Upper lobe of left lung (tissue), 6 donors: ENCODE measurements around the gene FOXA1. TPM values are rescaled to one million over a fixed set of nuclear protein-coding genes. Genes with fewer than 3 reads are reported as not detected.

ENCODE experiments used
- ATAC-seq, 2 donors: fragments of 200-7000 bp; cut with Tn5 transposase; one replicate each; pipeline ENCODE4 v1.9.1; 2022; ENCODE audit warnings: mild to moderate bottlenecking in 2 of 2, moderate library complexity in 2 of 2; ENCODE audit not compliant: low FRiP score in 2 of 2
- DNase-seq, 2 donors: peaks; one replicate each; pipeline ENCODE4 v3.0.0-alpha.2; 2019 to 2020
- H3K27ac ChIP-seq, 4 donors: fragments of 200-600 bp; sonication (generic); one replicate each; pipeline ENCODE4 v1.5.1; 2016 to 2019
- H3K27me3 ChIP-seq, 4 donors: fragments of 200-600 bp; sonication (generic); one replicate each; pipeline ENCODE4 v1.5.1; 2017 to 2019
- H3K36me3 ChIP-seq, 4 donors: fragments of 200-600 bp; sonication (generic); one replicate each; pipeline ENCODE4 v1.5.1; 2016 to 2019
- H3K4me1 ChIP-seq, 4 donors: fragments of 200-600 bp; sonication (generic); one replicate each; pipeline ENCODE4 v1.5.1; 2018 to 2019
- H3K4me3 ChIP-seq, 4 donors: fragments of 200-600 bp; sonication (generic); one replicate each; pipeline ENCODE4 v1.5.1; 2017 to 2019; ENCODE audit warnings: mild to moderate bottlenecking in 2 of 4, moderate library complexity in 1 of 4
- H3K9me3 ChIP-seq, 4 donors: fragments of 200-600 bp; sonication (generic); one replicate each; pipeline ENCODE4 v1.5.1; 2018 to 2019
- CTCF ChIP-seq, 6 experiments: fragments of 450-650 bp in 4 of 6; fragments of 200-600 bp in 2 of 6; sonication (generic) in 2 of 6; IDR thresholded peaks; one replicate each; pipeline ENCODE4 v1.5.1; 2016 to 2019; ENCODE audit warnings: antibody characterized with exemption in 6 of 6
- EP300 ChIP-seq, 4 donors: sonication (generic); formaldehyde crosslinking; IDR thresholded peaks; one replicate each; pipeline ENCODE4 v1.5.1; 2017; ENCODE audit warnings: antibody characterized with exemption in 4 of 4, control low read depth in 2 of 4
- POLR2A ChIP-seq, 4 donors: fragments of 450-650 bp; IDR thresholded peaks; one replicate each; pipeline ENCODE4 v1.5.1; 2016 to 2017; ENCODE audit warnings: antibody characterized with exemption in 4 of 4, mild to moderate bottlenecking in 2 of 4
- POLR2AphosphoS5 ChIP-seq, 2 donors: sonication (generic); formaldehyde crosslinking; IDR thresholded peaks; one replicate each; pipeline ENCODE4 v1.5.1; 2017; ENCODE audit warnings: antibody characterized with exemption in 2 of 2
- WGBS, 2 donors: methylation state at CpG; one replicate each; pipeline ENCODE4 v1.1.5; 2017 to 2018; 5-methylcytosine and 5-hydroxymethylcytosine counted together
- total RNA-seq, 6 donors: library from RNA; depleted of rRNA in 4 of 6; stranded (reverse); fragments of >200 nt in 4 of 6; gene quantifications; one replicate each; pipeline versions ENCODE4 v1.1.0 to v1.2.1, GENCODE V29; 2016 to 2021
- donor health status: DM: no; HTN: no; CAD: no; lungs with moderate emphysema.
- donor health status: DM: no; HTN: yes; CAD: no; lungs with severe emphysema.

The FOXA1 gene
- total RNA-seq, 6 donors from 2014 or later, result 25.1 to 69.2 (median 34.6) TPM

- no peak for TF ChIP-seq POLR2AphosphoS5 (IDR thresholded peaks at IDR 0.05)
- TF ChIP-seq EP300 (IDR thresholded peaks at IDR 0.05), result no peak
- TF ChIP-seq POLR2A (IDR thresholded peaks at IDR 0.05), result no peak
- peak in 1 of 6 experiments; percentile 5 for TF ChIP-seq CTCF (IDR thresholded peaks at IDR 0.05)
- peaks cover 26 to 57% (median 40%) of the 10 kb centered on the region in 4 donors for H3K4me1 ChIP-seq
- H3K4me3 ChIP-seq, result peak overlapping the region in 3 of 4 donors; percentile 34 to 47 (median 44)
- peak overlapping the region; percentile 72 to 87 (median 83) for H3K27ac ChIP-seq
- peak in 1 of 2 donors; percentile 43 for DNase-seq
- peaks cover 2 to 60% (median 32%) of the 10 kb centered on the region in 4 donors for H3K27me3 ChIP-seq
- H3K36me3 ChIP-seq, result no peaks in the 10 kb centered on the region
- no peak for ATAC-seq
- H3K9me3 ChIP-seq, result no peaks in the 10 kb centered on the region
- 18 to 22% methylated on average over 33 to 36 of the region's 36 CpGs for WGBS, 2 donors
Observed at GRCh38 chr14:37598747-37599506, 3.9 kb upstream of the FOXA1 start.

- Histone ChIP-seq H3K9me3 (no peaks in the 10 kb centered on the region), H3K4me1 (peaks cover 26 to 57% (median 40%) of the 10 kb centered on the region in 4 donors), H3K4me3 (peak overlapping the region in 3 of 4 donors; percentile 34 to 47 (median 44)), H3K27me3 (peaks cover 2 to 61% (median 34%) of the 10 kb centered on the region in 4 donors), H3K36me3 (no peaks in the 10 kb centered on the region), H3K27ac (peak overlapping the region; percentile 72 to 87 (median 83))
- DNase-seq, result peak; percentile 73 to 89
- 9 to 20% methylated on average over 19 to 29 of the region's 50 CpGs for WGBS, 2 donors
- peak; percentile 56 to 81 for ATAC-seq
- TF ChIP-seq POLR2AphosphoS5 (IDR thresholded peaks at IDR 0.05), result peak in 1 of 2 donors; percentile 27
- TF ChIP-seq CTCF (IDR thresholded peaks at IDR 0.05), result peak in 1 of 6 experiments; percentile 3
- TF ChIP-seq EP300 (IDR thresholded peaks at IDR 0.05), result no peak
- peak in 2 of 4 donors; percentile 62 for TF ChIP-seq POLR2A (IDR thresholded peaks at IDR 0.05)
Observed at GRCh38 chr14:37597914-37598746, 3.1 kb upstream of the FOXA1 start.

GRCh38 chr14:37597538-37597913, 2.5 kb upstream of the FOXA1 start:
- H3K36me3 ChIP-seq, result no peaks in the 10 kb centered on the region
- H3K27me3 ChIP-seq, result peaks cover 2 to 64% (median 36%) of the 10 kb centered on the region in 4 donors
- DNase-seq (peak; percentile 30 to 54), ATAC-seq (no peak)
- peaks cover 26 to 59% (median 40%) of the 10 kb centered on the region in 4 donors for H3K4me1 ChIP-seq
- no peak for TF ChIP-seq POLR2AphosphoS5 (IDR thresholded peaks at IDR 0.05)
- TF ChIP-seq POLR2A (IDR thresholded peaks at IDR 0.05), result no peak
- peak in 4 of 6 experiments; percentile 18 to 57 (median 39) for TF ChIP-seq CTCF (IDR thresholded peaks at IDR 0.05)
- 8 to 14% methylated on average over 12 to 20 of the region's 20 CpGs for WGBS, 2 donors
- peak overlapping the region in 3 of 4 donors; percentile 81 to 87 (median 85) for H3K27ac ChIP-seq
- no peaks in the 10 kb centered on the region for H3K9me3 ChIP-seq
- peak overlapping the region in 3 of 4 donors; percentile 34 to 47 (median 44) for H3K4me3 ChIP-seq

GRCh38 chr14:37596790-37597472, 1.9 kb upstream of the FOXA1 start:
- H3K27ac ChIP-seq, result peak overlapping the region in 3 of 4 donors; percentile 87 to 89 (median 89)
- ATAC-seq, result no peak
- H3K4me1 ChIP-seq, result peaks cover 26 to 65% (median 40%) of the 10 kb centered on the region in 4 donors
- H3K27me3 ChIP-seq, result peaks cover 2 to 65% (median 38%) of the 10 kb centered on the region in 4 donors
- no peaks in the 10 kb centered on the region for H3K36me3 ChIP-seq
- WGBS, 2 donors, result 17 to 19% methylated on average over 7 of the region's 7 CpGs
- no peaks in the 10 kb centered on the region for H3K9me3 ChIP-seq
- H3K4me3 ChIP-seq, result peak overlapping the region in 2 of 4 donors; percentile 55 to 62
- DNase-seq, result no peak
- no peak for TF ChIP-seq EP300 (IDR thresholded peaks at IDR 0.05)
- TF ChIP-seq CTCF (IDR thresholded peaks at IDR 0.05), result no peak
- TF ChIP-seq POLR2AphosphoS5 (IDR thresholded peaks at IDR 0.05), result no peak
- no peak for TF ChIP-seq POLR2A (IDR thresholded peaks at IDR 0.05)
